Left ventricle myocardium inferior (tissue), 1 donor: ENCODE data around the gene CDH4. TPM values are rescaled to one million over a fixed set of nuclear protein-coding genes. Genes with fewer than 3 reads are reported as not detected.

Experiments used
- DNase-seq: peaks from one replicate; pipeline ENCODE4 v3.0.0-alpha.2; 2020
- H3K27ac ChIP-seq: fragments of 200-600 bp; replicated peaks from 2 replicates; pipeline ENCODE4 v1.8.0; 2021
- H3K27me3 ChIP-seq: fragments of 200-600 bp; 2 replicates; pipeline ENCODE4 v1.8.0; 2021; ENCODE audit warnings: low read depth
- H3K36me3 ChIP-seq: fragments of 200-600 bp; 2 replicates; pipeline ENCODE4 v1.8.0; 2021
- H3K4me1 ChIP-seq: fragments of 200-600 bp; 2 replicates; pipeline ENCODE4 v1.8.0; 2021
- H3K4me3 ChIP-seq: fragments of 200-600 bp; 2 replicates; pipeline ENCODE4 v1.8.0; 2021; ENCODE audit warnings: mild to moderate bottlenecking, moderate library complexity
- H3K9me3 ChIP-seq: fragments of 200-600 bp; replicated peaks from 2 replicates; pipeline ENCODE4 v1.8.0; 2021
- CTCF ChIP-seq: fragments of 200-600 bp; IDR thresholded peaks from 2 replicates; pipeline ENCODE4 v1.8.0; 2021; ENCODE audit warnings: antibody characterized with exemption, mild to moderate bottlenecking, borderline replicate concordance
- intact Hi-C: fragments of 100-400 bp; cut with micrococcal nuclease; formaldehyde crosslinking; loops from one replicate; pipeline ENCODE4 v1.11.0; 2022
- total RNA-seq: library from RNA; stranded (reverse); fragmentation: NEBNext Ultra II Directional; extraction: Animal tissue kit (Norgen Biotek cat#: 25700); gene quantifications from one replicate; pipeline ENCODE4 v1.2.1, GENCODE V29; 2021
- donor health status: DM: no; HTN: yes; CAD: no; lungs with severe emphysema.

Gene CDH4
- total RNA-seq, 1 donor from 2014 or later, result 0.05 TPM

- TF ChIP-seq CTCF, result no peak
- Histone ChIP-seq H3K27me3 (peaks cover 92% of the 10 kb centered on the region), H3K4me1 (peaks cover 8% of the 10 kb centered on the region), H3K9me3 (no peaks in the 10 kb centered on the region), H3K36me3 (no peaks in the 10 kb centered on the region), H3K4me3 (no peak overlapping the region), H3K27ac (no peak overlapping the region)
- DNase-seq, result no peak
- intact Hi-C loops, result no loop called here
Measured at GRCh38 chr20:61433816-61434215, 181.8 kb downstream of the CDH4 start.

- peaks cover 92% of the 10 kb centered on the region for H3K27me3 ChIP-seq
- no peak for DNase-seq
- no peak overlapping the region for H3K4me3 ChIP-seq
- H3K9me3 ChIP-seq, result no peaks in the 10 kb centered on the region
- no peaks in the 10 kb centered on the region for H3K36me3 ChIP-seq
- H3K4me1 ChIP-seq, result peaks cover 8% of the 10 kb centered on the region
- H3K27ac ChIP-seq, result no peak overlapping the region
- intact Hi-C loops, result no loop called here
- TF ChIP-seq CTCF, result no peak
Measured at GRCh38 chr20:61434341-61434781, 182.3 kb downstream of the CDH4 start.

DNA sequence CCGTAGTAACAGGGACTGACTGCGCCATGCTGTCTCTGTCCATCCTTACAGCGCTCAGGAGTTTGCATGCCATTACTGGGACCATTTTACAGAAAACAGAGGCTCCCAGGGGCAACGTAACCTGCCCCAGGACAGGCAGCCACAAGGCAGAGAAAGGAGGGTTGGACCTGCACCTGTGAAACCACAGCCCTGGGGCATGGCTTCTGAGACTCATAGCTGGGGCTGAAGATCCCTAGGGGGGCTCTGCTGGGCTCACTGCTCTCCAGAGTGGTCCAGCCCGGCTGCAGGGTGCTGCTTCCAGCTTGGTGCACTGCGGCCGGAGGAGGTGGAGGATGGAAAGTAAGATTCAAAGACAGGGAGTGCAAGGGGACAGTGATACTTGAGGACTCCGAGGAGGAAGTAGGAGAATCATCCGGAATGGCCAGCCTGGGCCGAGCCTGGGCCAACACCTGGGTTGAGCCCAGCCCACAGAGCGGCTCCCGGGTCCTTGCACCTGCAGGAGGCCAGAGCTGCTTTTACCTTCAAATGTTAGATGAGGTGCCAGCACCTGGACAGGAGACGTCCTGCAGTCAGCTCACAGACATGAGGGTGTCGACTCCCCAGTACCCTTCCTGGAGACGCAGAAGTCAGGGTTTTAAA is 183.2 kb downstream of the CDH4 start:
- peaks cover 8% of the 10 kb centered on the region for H3K4me1 ChIP-seq
- intact Hi-C loops, result no loop called here
- H3K36me3 ChIP-seq, result no peaks in the 10 kb centered on the region
- no peak for DNase-seq
- H3K9me3 ChIP-seq, result no peaks in the 10 kb centered on the region
- H3K4me3 ChIP-seq, result no peak overlapping the region
- no peak for TF ChIP-seq CTCF
- H3K27me3 ChIP-seq, result peaks cover 96% of the 10 kb centered on the region
- H3K27ac ChIP-seq, result no peak overlapping the region

DNA sequence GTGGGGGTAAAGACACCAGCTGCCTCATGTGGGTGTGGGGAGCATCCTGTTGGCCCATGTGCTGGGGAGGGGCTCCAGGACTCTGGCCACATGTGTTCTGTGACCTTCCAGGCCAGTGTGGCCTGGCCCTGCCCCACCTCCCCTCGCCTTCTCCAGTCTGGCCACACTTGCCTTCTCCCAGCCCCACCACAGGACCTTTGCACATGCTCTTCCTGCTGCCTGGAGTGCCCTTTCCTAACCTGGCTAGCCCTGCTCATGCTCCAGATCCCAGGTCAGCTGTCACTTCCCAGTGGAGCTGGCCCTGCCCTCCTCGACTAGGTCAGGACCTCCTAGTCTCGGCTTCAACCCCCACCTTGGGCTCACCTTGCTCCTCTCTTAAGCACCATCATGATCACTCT is 183.8 kb downstream of the CDH4 start:
- Histone ChIP-seq H3K4me3 (no peak overlapping the region), H3K27me3 (peaks cover 97% of the 10 kb centered on the region), H3K36me3 (no peaks in the 10 kb centered on the region), H3K4me1 (peaks cover 8% of the 10 kb centered on the region), H3K9me3 (no peaks in the 10 kb centered on the region), H3K27ac (no peak overlapping the region)
- no peak for DNase-seq
- intact Hi-C loops, result no loop called here
- no peak for TF ChIP-seq CTCF

- DNase-seq, result no peak
- intact Hi-C loops, result no loop called here
- H3K36me3 ChIP-seq, result no peaks in the 10 kb centered on the region
- peaks cover 97% of the 10 kb centered on the region for H3K27me3 ChIP-seq
- no peak for TF ChIP-seq CTCF
- H3K4me3 ChIP-seq, result no peak overlapping the region
- no peaks in the 10 kb centered on the region for H3K9me3 ChIP-seq
- no peak overlapping the region for H3K27ac ChIP-seq
- peaks cover 8% of the 10 kb centered on the region for H3K4me1 ChIP-seq
Measured at GRCh38 chr20:61436283-61436666, 184.2 kb downstream of the CDH4 start.
